K562 (cell line): Measurements from ENCODE around the gene DHX8. TPM values are rescaled to one million over a fixed set of nuclear protein-coding genes. Genes with fewer than 3 reads are reported as not detected.

ENCODE experiments used
- ATAC-seq: fragments of 200-7000 bp; cut with Tn5 transposase; 3 replicates; pipeline ENCODE4 v1.9.1; 2020; ENCODE audit warnings: moderate library complexity
- BruUV-seq: library from RNA; stranded (reverse); fragments of 400-500 nt; replicated peaks from 2 replicates; lab custom pipeline; 2021; lab: Mats Ljungman, UMichigan
- CTCF ChIA-PET: fragments of 300-600 bp; formaldehyde crosslinking; extraction: SDS; loops from one replicate; lab custom pipeline; 2021; ENCODE audit warnings: low intra/inter-chr PET ratio; lab: Yijun Ruan, JAX
- POLR2A ChIA-PET: fragments of 300-600, 350-650 bp; sonication (Branson Sonifier 250); formaldehyde crosslinking; extraction: SDS; loops from one replicate; lab custom pipeline; 2021; ENCODE audit warnings: antibody characterized with exemption, inconsistent platforms; lab: Yijun Ruan, JAX
- DNase-seq, 4 experiments: peaks; one replicate each; pipeline versions ENCODE4 v3.0.0 to v3.0.0-alpha.2; 2011 to 2018; ENCODE audit warnings: low spot score in 3 of 4, mixed read lengths in 3 of 4; ENCODE audit errors: extremely low read depth in 1 of 4
- FAIRE-seq: peaks from 2 replicates; lab custom pipeline; 2011; peaks lifted over from hg19 to GRCh38; lab: Jason Lieb, UNC
- H2AFZ ChIP-seq: 2 replicates; pipeline ENCODE4 v1.6.0; 2011; ENCODE audit warnings: low read depth, low read length, control low read depth, inconsistent platforms
- H3K27ac ChIP-seq: fragments of 200-600 bp; 3 replicates; pipeline ENCODE4 v1.8.0; 2011; ENCODE audit warnings: low read depth, mild to moderate bottlenecking, control low read depth, inconsistent platforms, low read length, moderate library complexity, mixed read lengths; ENCODE audit errors: extremely low read depth
- H3K27me3 ChIP-seq, 2 experiments: fragments of 300-600 bp in 1 of 2; 2 replicates in 1 of 2; 3 replicates in 1 of 2; pipeline versions ENCODE4 v1.6.0 to v1.8.0; 2011; ENCODE audit warnings: inconsistent platforms in 2 of 2, low read length in 2 of 2, mild to moderate bottlenecking in 1 of 2, mixed read lengths in 1 of 2, moderate library complexity in 1 of 2; ENCODE audit not compliant: control insufficient read depth in 2 of 2, insufficient read depth in 2 of 2
- H3K36me3 ChIP-seq: fragments of 300-600 bp; 3 replicates; pipeline ENCODE4 v1.8.0; 2011; ENCODE audit warnings: mild to moderate bottlenecking, low read length, inconsistent platforms; ENCODE audit not compliant: control insufficient read depth, insufficient read depth
- H3K4me1 ChIP-seq, 2 experiments: fragments of 200-600 bp in 1 of 2; replicated peaks in 1 of 2; 2 replicates in 1 of 2; 3 replicates in 1 of 2; pipeline versions ENCODE4 v1.5.1 to v1.8.0; 2011; ENCODE audit warnings: inconsistent platforms in 2 of 2, low read length in 2 of 2, mild to moderate bottlenecking in 1 of 2, mixed read lengths in 1 of 2, moderate library complexity in 1 of 2; ENCODE audit not compliant: control insufficient read depth in 2 of 2, insufficient read depth in 2 of 2
- H3K4me2 ChIP-seq: 2 replicates; pipeline ENCODE4 v1.6.1; 2011; ENCODE audit warnings: low read length, control low read depth, inconsistent platforms, mixed read lengths; ENCODE audit not compliant: insufficient read depth
- H3K4me3 ChIP-seq: fragments of 200-600 bp; sonication (generic), shearing (Covaris generic); 2 replicates; pipeline ENCODE4 v1.5.1; 2016; ENCODE audit warnings: control low read depth, inconsistent platforms
- H3K79me2 ChIP-seq: fragments of 200-600 bp; 3 replicates; pipeline ENCODE4 v1.8.0; 2011; ENCODE audit warnings: low read length, inconsistent platforms; ENCODE audit not compliant: control insufficient read depth, insufficient read depth
- H3K9ac ChIP-seq, 2 experiments: 2 replicates each; pipeline versions ENCODE4 v1.6.0 to v1.6.1; 2011; ENCODE audit warnings: low read depth in 2 of 2, low read length in 2 of 2, control low read depth in 1 of 2, inconsistent platforms in 1 of 2, mild to moderate bottlenecking in 1 of 2, mixed read lengths in 1 of 2; ENCODE audit not compliant: insufficient read depth in 1 of 2
- H3K9me1 ChIP-seq: one replicate; pipeline ENCODE4 v1.6.0; 2011; ENCODE audit warnings: inconsistent platforms, mild to moderate bottlenecking, low read length, moderate library complexity; ENCODE audit not compliant: control insufficient read depth, insufficient read depth
- H3K9me3 ChIP-seq: replicated peaks from 2 replicates; pipeline ENCODE4 v1.5.1; 2011; ENCODE audit warnings: low read depth, low read length, inconsistent platforms; ENCODE audit not compliant: control insufficient read depth, insufficient read depth
- H4K20me1 ChIP-seq: replicated peaks from 2 replicates; pipeline ENCODE4 v1.6.1; 2011; ENCODE audit warnings: low read length, inconsistent platforms, mixed read lengths; ENCODE audit not compliant: control insufficient read depth, insufficient read depth
- CBX5 ChIP-seq: IDR thresholded peaks from 2 replicates; pipeline ENCODE4 v1.6.1; 2014; ENCODE audit warnings: low read depth, borderline replicate concordance
- CBX8 ChIP-seq: fragments of 200-600 bp; sonication (generic); IDR thresholded peaks from 2 replicates; pipeline ENCODE4 v1.6.1; 2012; ENCODE audit warnings: borderline replicate concordance, mixed run types, low read depth, mild to moderate bottlenecking, moderate library complexity, mixed read lengths, low read length, control low read depth, inconsistent platforms; ENCODE audit not compliant: poor library complexity, severe bottlenecking; ENCODE audit errors: extremely low read depth
- ELK1 ChIP-seq: sonication (generic); formaldehyde crosslinking; IDR thresholded peaks from 2 replicates; pipeline ENCODE4 v1.8.1; 2022; ENCODE audit warnings: missing genetic modification reagents
- HDAC2 ChIP-seq: fragments of 450-650 bp; IDR thresholded peaks from 2 replicates; pipeline ENCODE4 v1.6.1; 2016; ENCODE audit warnings: mild to moderate bottlenecking
- JUN ChIP-seq, 2 experiments: sonication (generic) in 1 of 2; formaldehyde crosslinking in 1 of 2; IDR thresholded peaks; 2 replicates each; pipeline versions ENCODE4 v1.6.1 to v1.8.0; 2012 to 2022; ENCODE audit warnings: borderline replicate concordance in 2 of 2, mild to moderate bottlenecking in 2 of 2, improper control_type of control experiment in 1 of 2, low read depth in 1 of 2, low read length in 1 of 2, missing genetic modification reagents in 1 of 2
- KHSRP ChIP-seq: fragments of 450-650 bp; IDR thresholded peaks from 2 replicates; pipeline ENCODE4 v1.6.1; 2017
- NCOA1 ChIP-seq: fragments of 450-650 bp; IDR thresholded peaks from 2 replicates; pipeline ENCODE4 v1.6.1; 2016; ENCODE audit warnings: low read depth
- NR2F6 ChIP-seq: fragments of 450-650 bp; formaldehyde crosslinking; IDR thresholded peaks from 2 replicates; pipeline ENCODE4 v1.4.0; 2020; ENCODE audit warnings: mild to moderate bottlenecking
- SMAD2 ChIP-seq: fragments of 150-350 bp; IDR thresholded peaks from 2 replicates; pipeline ENCODE4 v1.6.1; 2014; ENCODE audit warnings: low read depth, mild to moderate bottlenecking, low read length
- SMAD4 ChIP-seq: fragments of 250-450 bp; sonication (Bioruptor Pico); conservative IDR thresholded peaks from 2 replicates; pipeline ENCODE4 v1.8.0; 2021; ENCODE audit warnings: inconsistent platforms, mild to moderate bottlenecking, moderate library complexity
- THRA ChIP-seq: fragments of 450-650 bp; IDR thresholded peaks from 2 replicates; pipeline ENCODE4 v1.6.1; 2017; ENCODE audit warnings: mild to moderate bottlenecking, moderate library complexity
- ZFPM2 ChIP-seq: fragments of 250-450 bp; sonication (Bioruptor Pico); IDR thresholded peaks from 2 replicates; pipeline ENCODE4 v1.5.1; 2022; ENCODE audit warnings: mild to moderate bottlenecking
- ZNF584 ChIP-seq: fragments of 200-800 bp; sonication (Bioruptor generic); IDR thresholded peaks from 2 replicates; pipeline ENCODE4 v1.6.1; 2016; ENCODE audit warnings: low read depth, mild to moderate bottlenecking, missing genetic modification characterization, missing compliant biosample characterization
- WGBS: fragments of 100-300 bp; shearing (Covaris generic); methylation state at CpG from one replicate; pipeline ENCODE4 v1.1.6; 2016; ENCODE audit warnings: low coverage, mixed read lengths; ENCODE audit not compliant: insufficient coverage; ENCODE audit errors: missing lambda C conversion rate; 5-methylcytosine and 5-hydroxymethylcytosine counted together
- in situ Hi-C: fragments of 300-500 bp; cut with MboI; formaldehyde crosslinking; loops from 4 replicates; pipeline ENCODE4 v1.15.0; 2018; ENCODE audit warnings: inconsistent platforms, mixed read lengths
- intact Hi-C: fragments of 100-400 bp; cut with micrococcal nuclease; formaldehyde crosslinking; loops from 2 replicates; pipeline ENCODE4 v1.14.2; 2022
- polyA plus RNA-seq, 8 experiments: library from polyadenylated mRNA; depleted of rRNA in 4 of 8; stranded (reverse) in 5 of 8; unstranded in 3 of 8; fragments of >200 nt; fragmentation: Nextera tagmentation in 2 of 8; fragmentation: Illumina TruSeq in 1 of 8; extraction: Ambion mirVana in 2 of 8; extraction: Trizol in 1 of 8; gene quantifications; 2 replicates each; pipeline versions ENCODE4 v1.2.1 to v1.2.3, GENCODE V29; 2011 to 2014; ENCODE audit warnings: inconsistent platforms in 1 of 8, missing spikeins in 1 of 8
- total RNA-seq, 7 experiments: library from RNA; depleted of rRNA in 6 of 7; stranded (reverse); fragments of >200 nt in 6 of 7; fragmentation: Illumina TruSeq in 2 of 7; extraction: Trizol in 2 of 7; gene quantifications; 2 replicates each; pipeline versions ENCODE4 v1.2.1 to v1.2.3, GENCODE V29; 2011 to 2021; ENCODE audit warnings: low replicate concordance in 1 of 7
- TF ChIP-seq, protein P1 (sequence below): fragments of 250-450 bp; sonication (Bioruptor Pico); IDR thresholded peaks from 2 replicates; pipeline ENCODE4 v1.8.0; 2021; ENCODE audit warnings: mild to moderate bottlenecking, moderate library complexity

DHX8 gene
- total and polyA plus RNA-seq, 9 of the 15 experiments (the other 6 are each of a cell fraction or from before 2014, with no cell fraction given) = 16.7 to 42.5 (median 25.6) TPM

DNA sequence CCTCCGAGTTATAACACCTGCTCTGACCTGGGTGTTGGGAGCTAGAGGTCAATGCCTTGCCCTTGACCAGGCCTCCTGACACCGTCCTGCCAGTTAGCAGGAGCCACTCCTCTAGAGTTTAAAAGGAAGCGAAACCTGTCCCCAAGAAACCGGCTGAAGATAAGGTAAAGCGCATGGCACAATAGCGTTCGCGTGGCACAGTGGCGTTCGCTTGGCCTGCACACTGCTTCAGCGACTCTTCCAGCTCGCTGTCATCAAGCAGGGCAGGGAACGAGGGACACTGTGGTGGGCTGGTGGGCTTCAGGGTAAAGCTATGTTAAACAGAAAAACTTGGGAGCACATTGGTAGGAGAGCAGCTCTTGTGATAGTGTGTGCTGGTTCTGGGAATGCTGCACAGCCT is 90.6 kb downstream of the DHX8 start:
- 28% methylated on average over 13 of the region's 13 CpGs for WGBS
- ChIA-PET CTCF (interaction anchor here (1.0 kb wide), 1 partner anchor 186 kb away, joined by 3 read pairs; no protein-coding TSS in a partner anchor), POLR2A (interaction anchor here (0.8 to 2.1 kb wide), 4 partner anchors 13 to 102 kb away, joined by 3 to 10 read pairs (median 4); no protein-coding TSS in a partner anchor)
- no peak overlapping the region for H3K4me3 ChIP-seq
- H3K4me2 ChIP-seq = no peak overlapping the region
- H3K4me1 ChIP-seq = no peaks in the 10 kb centered on the region
- TF ChIP-seq CBX5 = no peak
- no peak for TF ChIP-seq HDAC2
- no peak for TF ChIP-seq JUN (IDR thresholded peaks at IDR 0.05; ENCODE audit: borderline replicate concordance, low read depth, low read length)
- TF ChIP-seq JUN (CRISPR knock-in tag; IDR thresholded peaks at IDR 0.05; ENCODE audit: borderline replicate concordance) = no peak
- no peak for TF ChIP-seq NR2F6 (CRISPR knock-in tag)
- no peak for TF ChIP-seq KHSRP
- TF ChIP-seq ELK1 (CRISPR knock-in tag) = no peak
- no peak for TF ChIP-seq ZNF584
- no peak for TF ChIP-seq ZFPM2 (CRISPR knock-in tag)
- TF ChIP-seq SMAD4 (CRISPR knock-in tag) = no peak
- TF ChIP-seq CBX8 = no peak
- TF ChIP-seq, protein P1, sequence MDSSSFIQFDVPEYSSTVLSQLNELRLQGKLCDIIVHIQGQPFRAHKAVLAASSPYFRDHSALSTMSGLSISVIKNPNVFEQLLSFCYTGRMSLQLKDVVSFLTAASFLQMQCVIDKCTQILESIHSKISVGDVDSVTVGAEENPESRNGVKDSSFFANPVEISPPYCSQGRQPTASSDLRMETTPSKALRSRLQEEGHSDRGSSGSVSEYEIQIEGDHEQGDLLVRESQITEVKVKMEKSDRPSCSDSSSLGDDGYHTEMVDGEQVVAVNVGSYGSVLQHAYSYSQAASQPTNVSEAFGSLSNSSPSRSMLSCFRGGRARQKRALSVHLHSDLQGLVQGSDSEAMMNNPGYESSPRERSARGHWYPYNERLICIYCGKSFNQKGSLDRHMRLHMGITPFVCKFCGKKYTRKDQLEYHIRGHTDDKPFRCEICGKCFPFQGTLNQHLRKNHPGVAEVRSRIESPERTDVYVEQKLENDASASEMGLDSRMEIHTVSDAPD (CRISPR knock-in tag) = no peak
- no peak for TF ChIP-seq SMAD2
- no peak for TF ChIP-seq NCOA1
- TF ChIP-seq THRA = no peak
- no peaks in the 10 kb centered on the region; the same call in 1 of the 2 replicates for H4K20me1 ChIP-seq
- no peaks in the 10 kb centered on the region for H3K79me2 ChIP-seq
- no peak overlapping the region for H3K9ac ChIP-seq
- no peak for DNase-seq
- no peak overlapping the region for H3K27ac ChIP-seq
- no peaks in the 10 kb centered on the region for H3K9me3 ChIP-seq
- intact Hi-C loops = no loop called here
- in situ Hi-C loops = no loop called here
- no TSS peak for BruUV-seq
- H3K9me1 ChIP-seq = no peaks in the 10 kb centered on the region
- no peaks in the 10 kb centered on the region for H3K36me3 ChIP-seq
- no peak overlapping the region for H2AFZ ChIP-seq
- no peak for FAIRE-seq
- no peak for ATAC-seq
- H3K27me3 ChIP-seq = peaks cover 8 to 16% of the 10 kb centered on the region in 2 experiments; a peak in 4 of 5 replicates
